Measurements from ENCODE around the gene ARID5B.

GRCh38 chr10:61899663-61899996 is 1.9 kb upstream of the ARID5B start:
- TF ChIP-seq CTCF (IDR thresholded peaks at IDR 0.05; ENCODE audit: borderline replicate concordance, extremely low read depth, low read length, poor library complexity, severe bottlenecking): no peak
- peak; percentile 44 for TF ChIP-seq EZH2 (IDR thresholded peaks at IDR 0.05; ENCODE audit: borderline replicate concordance, low read depth, low read length, severe bottlenecking)
